GM10266 (cell line): ENCODE measurements around the gene RPGRIP1.

Experiments
- DNase-seq: peaks from one replicate; pipeline ENCODE4 v3.0.0; 2012; ENCODE audit errors: extremely low spot score
- TF ChIP-seq, protein P1 (sequence below): IDR thresholded peaks from 2 replicates; pipeline ENCODE4 v1.5.1; 2012; ENCODE audit warnings: mild to moderate bottlenecking, low read depth; ENCODE audit not compliant: control insufficient read depth, insufficient read depth; ENCODE audit errors: missing control alignments

RPGRIP1 gene

DNA sequence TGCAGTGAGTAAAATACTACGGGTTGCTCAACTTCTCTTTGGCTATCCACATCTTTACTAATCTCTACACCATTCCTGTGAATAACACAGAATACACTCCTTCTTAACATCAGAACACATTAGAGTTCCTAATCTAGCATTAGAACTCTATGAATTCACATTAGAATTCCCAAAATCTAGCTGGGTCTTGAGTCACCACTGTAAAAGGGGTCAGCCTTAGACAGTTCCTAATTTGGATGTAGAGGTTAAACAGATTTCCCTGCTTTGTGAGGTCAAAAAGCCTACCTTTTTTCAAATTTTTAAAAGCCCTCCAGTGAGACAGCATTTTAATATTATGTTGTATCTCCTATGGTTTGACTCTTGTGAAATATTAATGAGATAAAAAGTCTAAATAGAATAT is 18.1 kb upstream of the RPGRIP1 start:
- DNase-seq: no peak
- TF ChIP-seq, protein P1, sequence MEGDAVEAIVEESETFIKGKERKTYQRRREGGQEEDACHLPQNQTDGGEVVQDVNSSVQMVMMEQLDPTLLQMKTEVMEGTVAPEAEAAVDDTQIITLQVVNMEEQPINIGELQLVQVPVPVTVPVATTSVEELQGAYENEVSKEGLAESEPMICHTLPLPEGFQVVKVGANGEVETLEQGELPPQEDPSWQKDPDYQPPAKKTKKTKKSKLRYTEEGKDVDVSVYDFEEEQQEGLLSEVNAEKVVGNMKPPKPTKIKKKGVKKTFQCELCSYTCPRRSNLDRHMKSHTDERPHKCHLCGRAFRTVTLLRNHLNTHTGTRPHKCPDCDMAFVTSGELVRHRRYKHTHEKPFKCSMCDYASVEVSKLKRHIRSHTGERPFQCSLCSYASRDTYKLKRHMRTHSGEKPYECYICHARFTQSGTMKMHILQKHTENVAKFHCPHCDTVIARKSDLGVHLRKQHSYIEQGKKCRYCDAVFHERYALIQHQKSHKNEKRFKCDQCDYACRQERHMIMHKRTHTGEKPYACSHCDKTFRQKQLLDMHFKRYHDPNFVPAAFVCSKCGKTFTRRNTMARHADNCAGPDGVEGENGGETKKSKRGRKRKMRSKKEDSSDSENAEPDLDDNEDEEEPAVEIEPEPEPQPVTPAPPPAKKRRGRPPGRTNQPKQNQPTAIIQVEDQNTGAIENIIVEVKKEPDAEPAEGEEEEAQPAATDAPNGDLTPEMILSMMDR: no peak

DNA sequence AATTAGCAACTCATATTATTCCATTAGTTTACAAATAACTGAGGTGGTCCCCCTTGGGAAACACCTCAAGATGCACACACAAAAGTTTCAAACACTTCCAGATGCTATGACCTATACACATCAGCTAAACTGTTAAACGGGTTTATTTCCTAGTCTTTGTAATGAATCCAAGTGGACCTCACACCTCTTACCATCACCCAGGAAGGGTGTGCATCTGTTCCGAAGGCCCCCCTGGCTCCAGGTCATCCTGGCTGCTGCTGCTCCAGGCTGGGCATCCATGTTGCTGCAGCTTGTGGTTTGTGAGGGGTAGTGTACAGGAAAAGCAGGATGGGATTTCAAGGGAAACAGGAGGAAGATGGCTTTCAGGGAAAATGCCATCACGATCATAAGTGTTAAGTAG is 17.5 kb upstream of the RPGRIP1 start:
- TF ChIP-seq, protein P1: no peak
- no peak for DNase-seq

DNA sequence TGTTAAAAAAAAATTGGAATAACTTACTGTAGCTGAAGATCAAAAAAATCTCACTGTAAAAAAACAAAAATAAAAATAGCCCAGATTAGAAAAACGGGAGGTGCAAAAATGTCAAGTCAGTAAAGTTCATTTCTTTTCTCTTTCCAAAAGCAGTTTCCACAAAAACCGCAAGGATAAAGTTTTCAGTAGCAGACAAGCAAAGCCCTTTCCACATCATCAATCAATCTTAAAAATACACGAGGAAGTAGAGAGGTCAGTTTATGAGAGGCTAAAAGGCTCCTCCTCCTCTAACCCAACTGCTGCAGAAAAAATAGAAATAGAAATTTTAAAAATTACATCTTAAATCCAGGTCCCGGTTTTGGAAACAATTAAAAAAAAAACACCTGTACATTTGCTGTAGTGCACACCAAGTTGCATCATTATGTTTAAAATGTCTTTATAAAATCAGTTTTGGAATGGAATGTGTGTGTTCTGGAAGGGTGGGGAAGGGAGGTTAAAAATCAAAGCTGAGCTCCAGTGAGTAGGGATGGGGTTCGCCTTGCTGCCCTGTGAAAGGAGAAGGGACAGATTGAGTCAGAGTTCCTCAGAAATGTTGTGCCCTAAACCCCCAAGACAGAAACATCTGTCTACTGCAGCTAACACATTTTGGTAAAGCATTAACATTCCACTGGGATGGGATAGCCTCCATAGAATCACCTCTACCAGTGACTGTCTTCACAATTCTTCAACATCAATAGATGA is 16.4 kb upstream of the RPGRIP1 start:
- TF ChIP-seq, protein P1: no peak
- no peak for DNase-seq

DNA sequence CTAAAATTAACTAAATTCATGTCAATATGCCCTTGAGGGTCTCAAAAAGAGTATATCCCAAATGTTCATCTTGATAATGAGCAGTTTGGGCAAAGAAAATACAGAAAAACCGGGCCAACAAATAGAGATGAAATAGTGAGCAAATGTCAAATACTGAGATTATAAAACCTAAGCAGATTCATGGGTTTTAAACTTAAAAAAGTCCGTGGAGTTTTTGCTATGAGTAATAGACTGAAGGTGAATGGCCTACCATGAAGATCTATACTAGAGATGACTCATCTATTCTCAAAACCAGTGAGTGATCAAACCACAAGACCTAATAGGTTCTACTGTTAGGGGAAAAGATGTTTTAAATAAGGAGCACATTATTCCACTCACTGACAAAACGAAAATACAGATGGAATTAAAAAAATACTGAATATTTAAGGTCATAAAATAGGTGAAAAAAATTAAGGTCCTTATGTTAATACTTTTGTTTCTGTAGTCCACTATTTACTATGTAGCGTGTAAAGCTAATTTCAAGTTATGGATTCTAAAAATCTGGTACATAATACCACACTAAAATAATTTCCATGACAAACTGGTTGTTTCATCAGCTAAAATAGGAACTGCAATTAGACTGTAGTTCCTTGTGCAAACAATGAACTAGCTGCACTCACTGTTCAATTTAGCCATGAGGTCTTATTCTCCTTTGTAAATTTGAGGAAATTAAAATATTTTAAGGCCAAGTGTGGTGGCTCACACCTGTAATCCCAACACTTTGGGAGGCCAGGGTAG is 15.7 kb upstream of the RPGRIP1 start:
- TF ChIP-seq, protein P1: no peak
- DNase-seq: peak; percentile 54

DNA sequence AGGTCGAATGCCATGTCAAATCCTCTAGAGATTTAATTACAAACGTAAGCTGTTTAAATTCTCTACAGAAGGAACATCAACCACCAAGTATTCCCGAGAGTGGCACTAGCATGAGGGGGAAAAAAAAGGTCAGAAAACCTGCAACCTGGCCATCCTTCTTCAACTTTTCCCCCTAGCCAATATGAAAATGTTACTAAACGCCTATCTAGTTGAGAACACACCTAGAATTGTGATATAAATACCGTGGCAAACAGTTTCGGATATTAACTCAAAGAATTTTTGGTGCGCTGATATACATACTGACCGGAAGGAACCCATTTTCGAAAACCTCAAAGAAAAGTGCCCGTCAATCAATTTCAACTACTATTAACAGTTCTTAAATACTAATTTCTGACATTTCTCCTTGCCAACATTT is 12.4 kb upstream of the RPGRIP1 start:
- TF ChIP-seq, protein P1: no peak
- DNase-seq: no peak

DNA sequence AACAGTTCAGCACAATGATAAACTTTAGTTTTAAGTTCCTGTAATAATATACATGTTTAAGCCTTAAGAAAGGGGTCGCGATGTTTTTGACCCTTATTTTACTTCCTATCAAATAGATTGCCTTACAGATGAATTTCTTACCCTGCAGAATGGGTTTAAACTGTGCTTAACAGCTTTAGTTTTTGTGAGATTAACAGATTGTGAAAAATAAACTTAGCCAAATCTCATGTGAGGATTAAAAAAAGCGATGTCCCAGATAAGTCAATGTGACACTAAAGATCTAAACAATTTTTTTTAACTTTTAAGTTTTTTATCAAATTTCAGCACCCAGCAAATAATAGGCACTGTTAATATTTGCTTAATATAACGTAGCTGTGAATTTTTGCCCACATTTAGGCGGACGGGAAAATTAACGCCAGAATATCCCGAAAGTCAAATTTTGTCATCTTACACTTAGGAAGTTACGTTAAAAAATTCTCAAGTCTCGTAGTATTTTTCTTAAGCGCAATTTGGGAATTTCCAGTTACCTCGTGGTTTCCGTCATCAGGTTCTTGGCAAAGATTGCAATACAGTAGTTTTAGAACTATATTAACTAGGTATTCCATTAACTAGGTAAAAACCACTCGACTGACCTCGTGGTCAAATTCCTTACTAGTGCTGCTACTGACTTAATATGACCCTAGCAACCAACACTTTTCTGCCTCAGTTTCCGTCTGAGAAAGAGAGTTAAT is 11.8 kb upstream of the RPGRIP1 start:
- DNase-seq: no peak
- TF ChIP-seq, protein P1: no peak
